HUES48 (cell line): ENCODE measurements around the gene PARM1.

ENCODE experiments used
- H3K27ac ChIP-seq: one replicate; pipeline ENCODE4 v1.7.0; 2013; ENCODE audit warnings: low read depth, low read length, inconsistent platforms
- H3K27me3 ChIP-seq: 2 replicates; pipeline ENCODE4 v1.6.1; 2013; ENCODE audit warnings: mild to moderate bottlenecking, low read length; ENCODE audit not compliant: control insufficient read depth, insufficient read depth
- H3K36me3 ChIP-seq: 2 replicates; pipeline ENCODE4 v1.6.1; 2013; ENCODE audit warnings: low read length; ENCODE audit not compliant: control insufficient read depth, insufficient read depth
- H3K4me1 ChIP-seq: 2 replicates; pipeline ENCODE4 v1.6.1; 2013; ENCODE audit warnings: mild to moderate bottlenecking, low read length; ENCODE audit not compliant: control insufficient read depth, insufficient read depth
- H3K4me3 ChIP-seq: 2 replicates; pipeline ENCODE4 v1.5.1; 2013; ENCODE audit warnings: mild to moderate bottlenecking, low read depth, low read length
- H3K9ac ChIP-seq: 2 replicates; pipeline ENCODE4 v1.6.1; 2013; ENCODE audit warnings: mild to moderate bottlenecking, low read depth, low read length, moderate library complexity
- H3K9me3 ChIP-seq: 2 replicates; pipeline ENCODE4 v1.6.1; 2013; ENCODE audit warnings: low read length; ENCODE audit not compliant: control insufficient read depth, insufficient read depth

PARM1 gene

DNA sequence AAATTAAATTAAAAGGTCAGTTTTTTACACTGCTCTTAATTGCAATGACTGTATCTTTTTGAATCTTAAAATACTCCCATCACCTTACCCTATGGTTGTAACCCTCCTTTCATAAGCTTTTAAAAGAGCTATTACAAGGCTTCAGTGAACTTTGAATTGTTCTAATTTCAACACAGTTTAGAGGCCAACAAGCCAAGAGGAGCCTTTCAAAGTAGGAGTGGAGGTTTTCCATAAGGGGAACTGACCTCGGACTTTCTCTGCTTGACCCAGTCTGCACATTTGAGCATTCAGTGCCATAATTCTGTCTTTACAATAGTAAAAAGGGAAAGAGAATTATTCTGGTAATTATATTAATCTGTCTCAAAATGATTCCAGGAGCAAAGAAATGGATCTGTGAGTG lies 98.9 kb downstream of the PARM1 start:
- Histone ChIP-seq H3K9ac (no peak overlapping the region), H3K27me3 (no peaks in the 10 kb centered on the region), H3K36me3 (no peaks in the 10 kb centered on the region), H3K9me3 (no peaks in the 10 kb centered on the region), H3K27ac (no peak overlapping the region), H3K4me1 (no peaks in the 10 kb centered on the region), H3K4me3 (no peak overlapping the region)

DNA sequence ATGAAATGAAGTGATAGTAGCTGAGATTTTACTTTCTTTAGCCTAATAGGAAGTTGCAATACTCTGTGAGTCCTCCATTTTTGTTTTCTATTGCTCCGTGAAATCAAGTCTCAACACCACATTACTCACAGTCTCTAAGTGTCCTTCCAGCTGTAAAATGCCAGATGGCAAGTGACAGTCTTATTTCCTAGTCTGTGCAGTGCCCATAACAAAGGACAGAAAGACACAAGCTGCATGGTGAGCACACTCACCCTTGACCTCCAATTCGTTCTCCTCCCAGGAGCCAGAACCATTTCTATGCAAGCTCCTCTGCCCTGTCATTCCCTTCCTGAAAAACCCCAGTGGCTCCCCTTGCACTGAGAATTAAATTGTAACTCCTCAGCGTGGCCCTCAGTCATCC lies 101.6 kb downstream of the PARM1 start:
- no peaks in the 10 kb centered on the region for H3K9me3 ChIP-seq
- H3K4me1 ChIP-seq, result no peaks in the 10 kb centered on the region
- H3K36me3 ChIP-seq, result no peaks in the 10 kb centered on the region
- H3K27me3 ChIP-seq, result no peaks in the 10 kb centered on the region
- H3K9ac ChIP-seq, result no peak overlapping the region
- H3K4me3 ChIP-seq, result no peak overlapping the region
- no peak overlapping the region for H3K27ac ChIP-seq

DNA sequence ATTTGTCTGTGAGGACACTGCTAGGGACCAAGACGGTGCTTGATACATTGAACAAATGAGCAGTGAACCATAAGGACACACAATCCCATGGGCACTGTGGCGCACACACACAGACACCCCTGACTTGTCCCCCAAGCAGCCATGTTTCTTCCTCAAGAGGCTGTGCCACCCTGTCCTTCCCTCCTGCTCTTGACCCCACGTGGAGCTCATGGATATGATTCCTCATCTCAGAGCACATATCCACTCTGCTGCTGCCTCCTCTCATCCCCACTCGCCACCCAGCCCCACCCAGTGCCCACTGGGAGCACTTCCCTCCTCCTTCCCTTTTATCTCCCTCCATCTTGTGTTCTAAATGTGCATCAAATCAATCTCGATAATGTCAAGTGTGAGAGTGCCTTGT lies 102.4 kb downstream of the PARM1 start:
- Histone ChIP-seq H3K4me3 (no peak overlapping the region), H3K9ac (no peak overlapping the region), H3K27me3 (no peaks in the 10 kb centered on the region), H3K4me1 (no peaks in the 10 kb centered on the region), H3K27ac (no peak overlapping the region), H3K9me3 (no peaks in the 10 kb centered on the region), H3K36me3 (no peaks in the 10 kb centered on the region)

DNA sequence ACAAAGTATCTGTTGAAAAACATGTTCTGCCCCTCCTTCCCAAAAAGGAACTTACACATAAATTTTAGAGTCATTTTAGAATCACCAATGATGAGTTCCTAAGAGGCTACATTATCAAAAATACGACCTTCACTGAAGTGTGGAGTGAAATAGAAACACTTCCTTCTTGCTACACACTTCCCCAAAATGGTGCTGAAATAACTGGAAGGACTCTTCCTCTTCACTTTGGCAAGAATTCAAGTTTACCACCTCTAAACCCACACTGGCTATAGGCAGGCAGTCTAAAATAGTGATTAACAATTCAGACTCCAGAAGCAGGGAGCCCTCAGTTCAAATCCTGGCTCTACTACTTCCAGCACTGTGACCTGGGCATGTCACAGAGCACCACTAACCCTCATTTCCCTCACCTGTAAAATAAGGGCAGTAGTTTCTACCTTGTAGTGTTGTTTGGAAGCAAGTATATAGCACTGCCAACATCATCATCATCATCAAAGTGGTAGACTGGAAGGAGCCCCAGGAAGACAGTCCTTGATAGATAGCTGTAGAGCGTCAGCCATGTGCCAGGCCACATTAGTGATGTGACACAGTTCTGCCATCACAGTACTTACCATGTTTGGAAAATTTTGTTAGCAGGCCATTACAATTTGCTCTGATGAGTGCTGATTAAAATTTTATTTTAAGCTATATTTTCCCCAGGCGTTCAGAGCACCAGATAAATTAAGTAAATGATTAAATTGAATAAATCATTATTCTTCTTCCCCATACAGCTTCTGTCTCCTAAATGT lies 103.3 kb downstream of the PARM1 start:
- no peak overlapping the region for H3K27ac ChIP-seq
- no peaks in the 10 kb centered on the region for H3K27me3 ChIP-seq
- H3K4me1 ChIP-seq, result no peaks in the 10 kb centered on the region
- H3K9ac ChIP-seq, result no peak overlapping the region
- no peak overlapping the region for H3K4me3 ChIP-seq
- H3K36me3 ChIP-seq, result no peaks in the 10 kb centered on the region
- no peaks in the 10 kb centered on the region for H3K9me3 ChIP-seq

DNA sequence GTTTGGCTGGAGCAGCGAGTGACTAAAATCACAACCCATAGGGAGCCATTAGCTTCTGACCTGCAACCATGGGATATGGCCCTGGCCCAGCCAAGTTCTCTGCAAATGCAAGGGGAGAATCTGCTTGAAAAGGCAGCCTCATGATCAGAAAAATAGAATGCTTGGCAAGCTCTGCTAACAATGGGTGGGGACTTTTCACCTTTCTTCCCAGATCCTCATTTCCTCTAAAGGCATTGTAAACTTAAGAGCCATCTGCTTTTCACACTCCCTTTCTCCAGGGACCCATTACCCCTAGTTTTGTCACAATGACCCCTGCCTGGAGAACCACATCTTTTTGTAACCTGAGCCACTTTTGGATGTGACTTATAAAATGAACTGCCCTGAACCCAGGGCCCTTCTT lies 104.3 kb downstream of the PARM1 start:
- no peak overlapping the region for H3K9ac ChIP-seq
- no peaks in the 10 kb centered on the region for H3K9me3 ChIP-seq
- no peaks in the 10 kb centered on the region for H3K27me3 ChIP-seq
- no peaks in the 10 kb centered on the region for H3K4me1 ChIP-seq
- H3K27ac ChIP-seq, result no peak overlapping the region
- no peak overlapping the region for H3K4me3 ChIP-seq
- H3K36me3 ChIP-seq, result no peaks in the 10 kb centered on the region

DNA sequence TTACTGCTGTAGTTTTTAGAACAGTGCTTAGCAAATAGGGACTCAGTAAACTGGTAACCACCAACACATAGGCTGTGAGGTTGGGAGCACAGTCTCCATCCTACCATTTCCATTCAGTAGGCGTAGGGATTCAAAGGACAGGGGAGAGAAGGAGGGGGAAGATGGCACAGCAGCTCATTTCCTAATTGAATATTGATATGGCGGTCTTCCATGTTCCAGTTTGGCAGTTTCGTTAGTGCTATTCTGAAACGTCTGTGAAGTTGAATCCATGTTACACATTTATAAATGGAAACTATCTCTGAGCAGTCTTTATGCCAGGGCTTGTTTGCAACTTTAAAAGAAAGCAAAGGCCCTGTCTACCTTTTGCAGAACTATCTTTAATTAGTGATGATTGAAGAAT lies 105.5 kb downstream of the PARM1 start:
- Histone ChIP-seq H3K27me3 (no peaks in the 10 kb centered on the region), H3K4me1 (no peaks in the 10 kb centered on the region), H3K36me3 (no peaks in the 10 kb centered on the region), H3K9ac (no peak overlapping the region), H3K9me3 (no peaks in the 10 kb centered on the region), H3K4me3 (no peak overlapping the region), H3K27ac (no peak overlapping the region)

DNA sequence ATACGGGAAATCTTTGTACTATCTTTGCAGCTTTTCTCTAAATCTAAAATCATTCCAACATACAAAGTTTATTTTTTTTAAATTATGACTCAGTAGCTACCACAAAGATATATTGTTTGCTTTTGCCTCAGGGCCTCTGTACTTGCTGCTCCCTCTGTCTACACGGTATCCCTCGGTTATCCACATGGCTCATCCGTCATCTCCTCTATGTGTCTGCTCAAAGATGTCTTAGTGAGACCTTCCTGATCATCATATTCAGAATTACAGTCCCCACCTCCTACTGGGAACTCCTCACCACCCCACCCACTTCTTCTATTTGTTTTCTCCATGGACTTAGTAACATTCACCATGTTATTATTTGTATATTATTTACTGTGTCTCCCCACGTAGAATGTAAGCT lies 107.8 kb downstream of the PARM1 start:
- Histone ChIP-seq H3K9me3 (no peaks in the 10 kb centered on the region), H3K27ac (no peak overlapping the region), H3K27me3 (no peaks in the 10 kb centered on the region), H3K9ac (no peak overlapping the region), H3K36me3 (no peaks in the 10 kb centered on the region), H3K4me3 (no peak overlapping the region), H3K4me1 (no peaks in the 10 kb centered on the region)

DNA sequence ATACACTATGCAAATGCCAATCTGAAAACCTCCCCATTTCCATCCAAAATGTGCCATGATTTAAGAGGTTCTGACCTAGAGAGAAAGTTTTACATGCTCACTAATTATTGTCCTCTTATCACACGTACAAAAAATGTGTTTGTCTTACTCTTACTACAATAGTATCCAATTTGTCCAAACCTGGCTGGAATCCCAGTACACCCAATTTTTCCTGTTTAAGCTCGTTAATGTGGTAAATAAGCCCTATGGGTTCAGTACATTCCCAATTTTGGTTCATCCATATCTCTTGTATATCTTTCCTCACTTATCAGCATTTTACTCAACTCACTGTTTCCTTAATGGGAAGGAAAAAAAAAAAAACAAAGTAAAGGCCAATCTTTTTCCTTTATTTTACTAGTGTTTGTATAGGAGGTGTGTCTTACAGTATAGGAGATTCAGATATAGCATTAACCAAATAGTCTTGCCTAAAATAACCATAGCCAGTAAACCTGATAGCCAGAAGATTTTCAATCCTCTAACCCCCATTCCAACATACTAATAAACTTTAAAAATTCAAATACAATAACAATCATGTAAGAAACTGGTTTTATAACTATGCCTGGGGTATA lies 109.8 kb downstream of the PARM1 start:
- no peak overlapping the region for H3K9ac ChIP-seq
- H3K36me3 ChIP-seq, result no peaks in the 10 kb centered on the region
- no peaks in the 10 kb centered on the region for H3K27me3 ChIP-seq
- H3K9me3 ChIP-seq, result no peaks in the 10 kb centered on the region
- no peaks in the 10 kb centered on the region for H3K4me1 ChIP-seq
- H3K4me3 ChIP-seq, result no peak overlapping the region
- H3K27ac ChIP-seq, result no peak overlapping the region

DNA sequence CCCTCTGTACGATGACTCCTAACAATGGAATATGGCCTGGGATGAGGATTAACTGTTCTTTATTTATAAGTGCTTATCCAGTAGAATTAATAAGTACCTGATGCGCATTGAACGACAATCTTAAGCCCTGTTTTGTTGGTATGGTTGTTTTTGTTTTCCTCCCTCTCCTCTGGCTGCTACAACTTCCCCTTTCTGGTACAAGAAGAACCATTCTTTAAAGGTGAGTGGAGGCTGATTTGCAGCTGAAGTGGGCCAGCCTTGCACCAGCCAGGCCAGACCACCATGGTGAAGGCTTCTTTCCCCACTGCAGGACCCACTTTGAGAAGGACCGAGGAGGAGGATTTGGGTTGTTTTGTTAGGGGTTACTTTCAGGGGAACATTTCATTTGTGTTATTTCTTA lies 113.3 kb downstream of the PARM1 start:
- Histone ChIP-seq H3K9ac (no peak overlapping the region), H3K9me3 (no peaks in the 10 kb centered on the region), H3K36me3 (no peaks in the 10 kb centered on the region), H3K4me1 (peaks cover 7% of the 10 kb centered on the region; the same call in 1 of the 2 replicates), H3K27me3 (no peaks in the 10 kb centered on the region), H3K4me3 (no peak overlapping the region), H3K27ac (no peak overlapping the region)

DNA sequence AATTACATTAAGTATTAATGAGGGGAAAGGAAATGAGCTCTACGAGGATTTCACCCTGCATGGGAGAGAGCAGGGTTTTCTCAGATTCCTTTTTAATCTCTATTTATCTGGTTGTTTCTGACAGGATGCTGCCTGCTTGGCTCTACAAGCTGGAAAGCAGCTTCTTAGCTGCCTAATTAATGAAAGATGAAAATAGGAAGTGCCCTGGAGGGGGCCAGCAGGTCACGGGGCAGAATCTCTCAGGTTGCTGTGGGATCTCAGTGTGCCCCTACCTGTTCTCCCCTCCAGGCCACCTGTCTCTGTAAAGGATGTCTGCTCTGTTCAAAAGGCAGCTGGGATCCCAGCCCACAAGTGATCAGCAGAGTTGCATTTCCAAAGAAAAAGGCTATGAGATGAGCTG lies 113.7 kb downstream of the PARM1 start:
- Histone ChIP-seq H3K9ac (no peak overlapping the region), H3K36me3 (no peaks in the 10 kb centered on the region), H3K27ac (no peak overlapping the region), H3K4me3 (no peak overlapping the region), H3K4me1 (peaks cover 7% of the 10 kb centered on the region; the same call in 1 of the 2 replicates), H3K9me3 (no peaks in the 10 kb centered on the region), H3K27me3 (no peaks in the 10 kb centered on the region)

DNA sequence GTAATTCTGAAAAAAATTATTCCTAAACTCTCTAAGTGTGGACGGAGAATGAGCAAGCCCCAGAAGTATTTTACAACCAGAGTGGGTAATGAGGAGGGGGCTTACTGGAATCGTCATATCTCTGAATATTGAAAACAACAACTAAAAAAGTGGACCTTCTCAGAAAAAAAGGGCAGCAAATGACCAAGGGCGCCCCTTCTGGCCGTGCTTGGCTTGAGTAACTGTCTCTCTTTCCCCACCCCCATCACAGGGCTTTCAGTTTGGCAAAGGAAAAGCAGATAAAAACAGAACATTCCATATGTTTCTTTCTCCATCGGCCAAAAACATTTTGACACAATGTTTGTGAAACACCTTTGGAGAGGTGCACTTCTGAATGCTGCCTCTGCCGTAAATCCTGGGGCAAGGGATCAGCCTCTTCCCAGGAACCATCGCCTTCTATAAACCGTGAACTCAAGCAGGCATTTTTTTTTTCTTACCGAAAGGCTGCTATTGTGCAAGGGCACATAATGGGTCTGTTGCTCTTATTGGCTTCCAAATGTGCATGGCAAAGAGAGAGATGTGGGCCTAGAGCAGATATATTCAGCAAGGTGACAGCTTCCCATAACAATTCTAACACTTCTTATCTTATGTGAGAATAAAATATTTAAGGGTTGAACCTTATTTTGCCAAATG lies 115.4 kb downstream of the PARM1 start:
- peaks cover 7% of the 10 kb centered on the region; the same call in 1 of the 2 replicates for H3K4me1 ChIP-seq
- H3K4me3 ChIP-seq, result no peak overlapping the region
- no peaks in the 10 kb centered on the region for H3K36me3 ChIP-seq
- H3K27ac ChIP-seq, result no peak overlapping the region
- no peaks in the 10 kb centered on the region for H3K27me3 ChIP-seq
- H3K9me3 ChIP-seq, result no peaks in the 10 kb centered on the region
- no peak overlapping the region for H3K9ac ChIP-seq
